Measurements from ENCODE around the gene WDR35.

DNA sequence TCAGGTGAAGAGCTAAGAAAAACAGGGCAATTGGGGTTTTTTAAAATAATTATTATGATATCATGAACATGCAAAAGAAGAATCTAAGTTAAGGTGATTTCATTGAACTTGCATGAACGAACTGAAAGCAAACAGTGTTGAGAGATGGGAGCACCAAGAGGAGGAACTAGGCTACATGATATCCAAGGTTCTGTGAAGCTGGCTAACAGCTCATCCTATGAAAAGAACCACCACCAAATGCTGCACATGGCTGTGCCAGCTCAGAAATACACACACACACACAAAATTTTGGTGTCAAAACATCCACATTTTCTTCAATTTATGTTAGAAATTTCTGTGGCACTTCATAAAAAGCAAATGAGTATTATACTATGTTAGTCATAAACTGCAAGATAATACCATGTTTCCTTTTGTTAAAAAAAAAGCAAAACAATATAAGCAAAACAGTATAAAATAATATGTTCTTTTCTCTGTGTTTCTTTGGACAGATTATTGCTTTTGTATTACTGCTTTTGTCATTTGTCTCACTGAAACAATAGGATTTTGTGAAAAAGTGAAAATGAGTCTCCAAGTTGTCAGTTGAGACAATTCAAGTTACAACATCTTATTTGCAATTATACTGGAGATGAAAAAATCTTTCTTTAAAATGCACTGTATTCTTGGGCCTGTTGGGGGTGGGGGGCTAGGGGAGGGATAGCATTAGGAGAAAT, 75.5 kb downstream of the WDR35 start:
- TF ChIP-seq EP300 (IDR thresholded peaks at IDR 0.05) (no peak), POLR2AphosphoS5 (IDR thresholded peaks at IDR 0.05) (no peak), POLR2A (IDR thresholded peaks at IDR 0.05) (no peak)
- TF ChIP-seq, protein P1, sequence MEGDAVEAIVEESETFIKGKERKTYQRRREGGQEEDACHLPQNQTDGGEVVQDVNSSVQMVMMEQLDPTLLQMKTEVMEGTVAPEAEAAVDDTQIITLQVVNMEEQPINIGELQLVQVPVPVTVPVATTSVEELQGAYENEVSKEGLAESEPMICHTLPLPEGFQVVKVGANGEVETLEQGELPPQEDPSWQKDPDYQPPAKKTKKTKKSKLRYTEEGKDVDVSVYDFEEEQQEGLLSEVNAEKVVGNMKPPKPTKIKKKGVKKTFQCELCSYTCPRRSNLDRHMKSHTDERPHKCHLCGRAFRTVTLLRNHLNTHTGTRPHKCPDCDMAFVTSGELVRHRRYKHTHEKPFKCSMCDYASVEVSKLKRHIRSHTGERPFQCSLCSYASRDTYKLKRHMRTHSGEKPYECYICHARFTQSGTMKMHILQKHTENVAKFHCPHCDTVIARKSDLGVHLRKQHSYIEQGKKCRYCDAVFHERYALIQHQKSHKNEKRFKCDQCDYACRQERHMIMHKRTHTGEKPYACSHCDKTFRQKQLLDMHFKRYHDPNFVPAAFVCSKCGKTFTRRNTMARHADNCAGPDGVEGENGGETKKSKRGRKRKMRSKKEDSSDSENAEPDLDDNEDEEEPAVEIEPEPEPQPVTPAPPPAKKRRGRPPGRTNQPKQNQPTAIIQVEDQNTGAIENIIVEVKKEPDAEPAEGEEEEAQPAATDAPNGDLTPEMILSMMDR (IDR thresholded peaks at IDR 0.05), result no peak

Measured in suprapubic skin (tissue), 4 donors.